ENCODE data around the gene MMD. TPM values are rescaled to one million over a fixed set of nuclear protein-coding genes. Genes with fewer than 3 reads are reported as not detected.

Gene MMD
- total and polyA plus RNA-seq, 3 experiments from 2014 or later: 7.9 to 19.1 (median 16.0) TPM

DNA sequence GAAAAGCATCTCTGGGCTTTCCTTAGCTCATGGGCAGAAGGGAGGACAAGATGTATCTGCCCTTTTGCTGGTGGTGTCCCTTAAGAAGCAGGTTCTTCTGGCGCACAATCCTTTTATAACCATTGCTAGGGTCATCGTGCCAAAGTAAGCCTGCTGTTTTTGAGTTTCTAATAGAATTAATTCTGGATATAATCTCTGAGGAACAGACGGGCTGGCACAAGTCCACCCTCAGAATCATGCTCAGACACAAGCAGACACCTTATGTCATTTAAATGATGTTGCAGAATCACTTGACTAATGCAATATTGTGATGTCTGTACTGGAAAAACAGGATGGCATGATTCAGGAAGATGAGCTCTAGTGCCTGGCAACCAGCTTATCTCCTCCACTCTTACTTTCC lies 18.8 kb upstream of the MMD start:
- Mint-ChIP-seq H3K9me3 (peaks cover 0 to 1% (median 0%) of the 10 kb centered on the region in 5 donors), H3K4me1 (no peaks in the 10 kb centered on the region), H3K27me3 (peaks cover 4 to 9% of the 10 kb centered on the region in 2 donors), H3K27ac (no peak overlapping the region), H3K36me3 (peaks cover 0 to 2% (median 0%) of the 10 kb centered on the region in 3 donors), H3K4me3 (no peak overlapping the region)
- POLR2A ChIA-PET: no interaction called here
- Histone ChIP-seq H3K9me3 (ENCODE audit: low read length) (no peaks in the 10 kb centered on the region), H3K4me3 (ENCODE audit: low read length) (no peak overlapping the region), H3K36me3 (ENCODE audit: insufficient read depth, low read length) (no peaks in the 10 kb centered on the region), H3K27ac (ENCODE audit: low read depth, low read length) (no peak overlapping the region), H3K4me1 (ENCODE audit: insufficient read depth, low read length) (no peaks in the 10 kb centered on the region), H3K27me3 (ENCODE audit: insufficient read depth, low read length, poor library complexity, severe bottlenecking) (no peaks in the 10 kb centered on the region)
- CTCF ChIA-PET: no interaction called here
- DNase-seq: no peak

DNA sequence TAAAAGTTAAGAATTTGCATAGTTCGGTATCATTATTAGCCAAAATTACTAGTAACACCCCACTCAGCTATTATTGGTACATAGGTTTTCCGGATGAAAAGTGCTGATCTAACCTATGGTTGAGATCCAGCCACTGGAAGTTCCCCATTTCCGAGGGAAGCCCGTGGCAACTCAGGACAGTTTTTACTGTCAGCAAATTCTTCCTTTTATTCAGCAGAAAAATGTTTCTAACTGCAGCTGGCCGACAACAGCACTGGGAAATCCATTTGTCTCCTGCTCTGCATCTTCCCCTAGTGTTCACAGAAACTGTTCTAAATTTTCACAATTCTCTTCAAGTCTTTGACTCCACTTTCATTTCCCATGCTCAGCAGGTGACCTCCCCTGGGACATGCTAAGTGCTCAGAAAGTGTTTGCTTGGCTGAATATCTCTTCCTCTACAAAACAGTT lies 15.5 kb upstream of the MMD start:
- no peaks in the 10 kb centered on the region for H3K4me1 ChIP-seq (ENCODE audit: insufficient read depth, low read length)
- Mint-ChIP-seq H3K4me3 (no peak overlapping the region), H3K4me1 (peaks cover 3 to 13% (median 11%) of the 10 kb centered on the region in 3 donors), H3K27ac (peak overlapping the region in 1 of 8 donors; percentile 76), H3K27me3 (peaks cover 10 to 22% of the 10 kb centered on the region in 2 donors), H3K9me3 (peaks cover 0 to 1% (median 0%) of the 10 kb centered on the region in 5 donors), H3K36me3 (peaks cover 0 to 3% (median 0%) of the 10 kb centered on the region in 3 donors)
- H3K36me3 ChIP-seq (ENCODE audit: insufficient read depth, low read length): no peaks in the 10 kb centered on the region
- H3K9me3 ChIP-seq (ENCODE audit: low read length): no peaks in the 10 kb centered on the region
- no peaks in the 10 kb centered on the region for H3K27me3 ChIP-seq (ENCODE audit: insufficient read depth, low read length, poor library complexity, severe bottlenecking)
- H3K4me3 ChIP-seq (ENCODE audit: low read length): no peak overlapping the region
- ChIA-PET CTCF (no interaction called here), POLR2A (no interaction called here)
- DNase-seq: no peak
- H3K27ac ChIP-seq (ENCODE audit: low read depth, low read length): no peak overlapping the region

DNA sequence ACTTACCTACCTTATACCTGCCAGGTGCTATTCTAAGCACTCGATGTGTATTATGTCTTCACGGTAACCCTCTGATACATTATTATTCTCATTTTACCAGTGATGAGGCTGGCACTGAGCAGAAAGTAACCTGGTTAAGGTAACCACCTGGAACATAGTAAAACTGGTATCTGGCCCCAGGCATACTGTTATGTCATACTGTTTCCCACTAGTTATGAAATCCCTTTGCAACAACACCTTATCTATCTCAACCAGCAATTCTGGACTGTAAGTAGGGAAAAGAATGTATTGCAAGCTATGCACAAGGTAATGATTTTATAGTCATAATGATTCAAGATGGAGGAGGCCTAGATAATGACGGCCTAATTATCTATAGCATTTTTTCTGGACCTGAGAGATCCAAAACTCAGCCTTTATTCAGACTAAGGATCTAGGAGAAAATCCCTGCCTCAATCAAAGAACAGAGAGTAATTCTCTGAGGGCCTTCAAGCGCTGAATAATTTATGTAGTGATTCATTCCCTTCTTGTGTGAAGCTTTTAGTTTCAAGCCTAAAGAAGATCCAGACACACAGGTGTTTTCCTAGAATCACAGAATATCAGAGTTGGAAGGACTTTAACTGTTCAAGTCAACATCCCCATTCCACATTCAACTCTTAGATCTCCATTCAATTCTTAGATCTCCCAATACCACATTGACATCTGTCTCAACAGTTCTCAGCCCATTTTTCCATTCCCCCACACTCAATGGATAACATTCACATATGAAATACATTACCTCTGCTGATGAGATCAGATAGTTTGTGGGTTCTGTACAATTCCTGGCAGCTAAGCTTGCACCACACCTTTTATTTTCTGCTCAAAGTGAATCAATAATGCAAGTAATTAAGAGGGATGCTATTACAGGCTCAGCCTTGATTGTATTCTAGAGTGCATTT lies 14.9 kb upstream of the MMD start:
- Mint-ChIP-seq H3K4me1 (peaks cover 5 to 14% (median 12%) of the 10 kb centered on the region in 3 donors), H3K27me3 (peaks cover 10 to 22% of the 10 kb centered on the region in 2 donors), H3K36me3 (peaks cover 0 to 3% (median 0%) of the 10 kb centered on the region in 3 donors), H3K4me3 (no peak overlapping the region), H3K9me3 (peaks cover 0 to 1% (median 0%) of the 10 kb centered on the region in 5 donors), H3K27ac (no peak overlapping the region)
- CTCF ChIA-PET: no interaction called here
- H3K27me3 ChIP-seq (ENCODE audit: insufficient read depth, low read length, poor library complexity, severe bottlenecking): no peaks in the 10 kb centered on the region
- no peak overlapping the region for H3K4me3 ChIP-seq (ENCODE audit: low read length)
- H3K9me3 ChIP-seq (ENCODE audit: low read length): no peaks in the 10 kb centered on the region
- POLR2A ChIA-PET: no interaction called here
- DNase-seq: no peak
- H3K27ac ChIP-seq (ENCODE audit: low read depth, low read length): no peak overlapping the region
- H3K4me1 ChIP-seq (ENCODE audit: insufficient read depth, low read length): no peaks in the 10 kb centered on the region
- no peaks in the 10 kb centered on the region for H3K36me3 ChIP-seq (ENCODE audit: insufficient read depth, low read length)

DNA sequence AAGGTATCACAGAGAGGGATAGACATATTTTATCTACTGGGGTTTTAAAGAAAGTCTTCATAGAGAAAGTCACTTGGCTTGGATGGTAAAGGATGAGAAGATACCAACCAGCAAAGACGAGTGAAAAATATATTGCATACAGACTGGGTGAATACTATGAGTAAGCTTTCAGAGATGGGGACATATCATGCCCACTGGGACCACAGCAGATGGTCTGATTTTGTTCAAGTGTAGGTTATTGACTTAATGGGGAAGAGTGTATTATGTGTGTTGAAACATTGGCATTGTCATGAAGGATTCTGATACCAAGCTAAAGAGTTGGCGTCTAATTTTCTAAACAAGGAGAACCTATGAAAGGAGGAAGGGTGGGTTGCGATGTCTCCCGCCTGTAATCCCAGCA lies 13.8 kb upstream of the MMD start:
- ChIA-PET POLR2A (no interaction called here), CTCF (no interaction called here)
- Mint-ChIP-seq H3K4me1 (peaks cover 5 to 14% (median 12%) of the 10 kb centered on the region in 3 donors), H3K27ac (no peak overlapping the region), H3K9me3 (peaks cover 0 to 1% (median 0%) of the 10 kb centered on the region in 5 donors), H3K27me3 (peaks cover 10 to 27% of the 10 kb centered on the region in 2 donors), H3K4me3 (no peak overlapping the region), H3K36me3 (peaks cover 0 to 3% (median 0%) of the 10 kb centered on the region in 3 donors)
- Histone ChIP-seq H3K4me3 (ENCODE audit: low read length) (no peak overlapping the region), H3K36me3 (ENCODE audit: insufficient read depth, low read length) (no peaks in the 10 kb centered on the region), H3K27ac (ENCODE audit: low read depth, low read length) (no peak overlapping the region), H3K9me3 (ENCODE audit: low read length) (no peaks in the 10 kb centered on the region), H3K4me1 (ENCODE audit: insufficient read depth, low read length) (no peaks in the 10 kb centered on the region), H3K27me3 (ENCODE audit: insufficient read depth, low read length, poor library complexity, severe bottlenecking) (no peaks in the 10 kb centered on the region)
- no peak for DNase-seq

DNA sequence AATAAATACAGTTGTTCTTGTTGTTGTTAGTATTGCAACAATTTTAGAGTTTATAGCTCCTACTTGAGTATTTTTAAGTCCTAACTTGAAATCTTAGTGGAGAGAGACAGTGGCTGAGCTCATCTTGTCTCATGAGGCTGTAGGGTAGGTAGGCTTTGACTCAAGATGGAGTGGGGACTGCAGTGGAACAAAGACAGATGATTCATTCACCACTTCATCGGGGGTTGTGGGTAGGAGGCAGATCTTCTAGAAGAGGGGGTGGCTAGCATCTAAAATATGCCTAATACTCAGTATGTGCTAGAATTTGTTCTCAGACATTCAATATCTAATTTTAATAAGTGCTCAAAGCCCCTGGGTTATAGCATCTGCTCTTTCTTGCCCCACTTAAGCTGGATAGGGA lies 13.1 kb upstream of the MMD start:
- H3K4me3 ChIP-seq (ENCODE audit: low read length): no peak overlapping the region
- no peaks in the 10 kb centered on the region for H3K9me3 ChIP-seq (ENCODE audit: low read length)
- POLR2A ChIA-PET: no interaction called here
- Mint-ChIP-seq H3K27ac (no peak overlapping the region), H3K9me3 (peaks cover 0 to 1% (median 0%) of the 10 kb centered on the region in 5 donors), H3K36me3 (peaks cover 0 to 3% (median 0%) of the 10 kb centered on the region in 3 donors), H3K4me3 (no peak overlapping the region), H3K27me3 (peaks cover 8 to 27% of the 10 kb centered on the region in 2 donors), H3K4me1 (peaks cover 5 to 14% (median 12%) of the 10 kb centered on the region in 3 donors)
- no peak for DNase-seq
- H3K4me1 ChIP-seq (ENCODE audit: insufficient read depth, low read length): no peaks in the 10 kb centered on the region
- no peaks in the 10 kb centered on the region for H3K27me3 ChIP-seq (ENCODE audit: insufficient read depth, low read length, poor library complexity, severe bottlenecking)
- CTCF ChIA-PET: no interaction called here
- no peak overlapping the region for H3K27ac ChIP-seq (ENCODE audit: low read depth, low read length)
- H3K36me3 ChIP-seq (ENCODE audit: insufficient read depth, low read length): no peaks in the 10 kb centered on the region

DNA sequence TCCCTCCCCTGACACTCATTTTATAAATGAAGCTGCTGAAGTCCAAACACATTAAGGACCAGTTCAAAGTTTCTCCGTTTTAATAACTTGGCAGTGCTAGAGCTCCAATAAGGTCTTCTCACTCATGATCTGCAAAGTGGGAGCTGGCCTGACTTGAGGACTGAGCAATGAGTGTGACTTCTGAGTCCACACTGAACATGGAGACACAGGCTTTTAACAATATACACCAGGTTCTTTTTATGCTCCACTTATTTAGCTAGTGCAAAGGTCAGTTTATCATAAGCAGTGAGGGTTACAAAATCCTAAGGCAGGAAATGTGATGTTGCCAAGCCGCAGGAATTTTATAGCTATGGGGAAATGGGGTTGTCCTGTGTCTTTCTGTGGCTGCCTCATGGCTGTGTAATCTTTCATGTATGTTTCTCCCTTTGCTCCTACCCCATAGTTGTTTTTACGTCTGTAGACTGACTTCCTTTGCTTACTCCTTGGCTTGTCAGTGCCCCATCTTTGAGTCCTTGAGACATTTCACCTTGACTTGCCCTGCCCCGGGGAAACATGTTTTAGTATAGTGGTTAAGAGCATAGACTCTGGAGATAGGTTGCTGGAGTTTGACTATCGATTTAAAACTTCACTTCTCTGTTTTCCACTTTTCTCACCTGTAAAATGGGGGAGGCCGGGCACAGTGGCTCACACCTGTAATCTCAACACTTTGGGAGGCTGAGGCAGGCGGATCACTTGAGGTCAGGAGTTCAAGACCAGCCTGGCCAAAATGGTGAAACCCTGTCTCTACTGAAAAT lies 12.2 kb upstream of the MMD start:
- Histone ChIP-seq H3K9me3 (ENCODE audit: low read length) (no peaks in the 10 kb centered on the region), H3K27ac (ENCODE audit: low read depth, low read length) (no peak overlapping the region), H3K27me3 (ENCODE audit: insufficient read depth, low read length, poor library complexity, severe bottlenecking) (no peaks in the 10 kb centered on the region), H3K4me3 (ENCODE audit: low read length) (no peak overlapping the region), H3K36me3 (ENCODE audit: insufficient read depth, low read length) (no peaks in the 10 kb centered on the region), H3K4me1 (ENCODE audit: insufficient read depth, low read length) (no peaks in the 10 kb centered on the region)
- ChIA-PET CTCF (no interaction called here), POLR2A (no interaction called here)
- peaks cover 0 to 3% (median 0%) of the 10 kb centered on the region in 3 donors for H3K36me3 Mint-ChIP-seq
- H3K4me1 Mint-ChIP-seq: peaks cover 5 to 14% (median 12%) of the 10 kb centered on the region in 3 donors
- H3K27ac Mint-ChIP-seq: no peak overlapping the region
- H3K9me3 Mint-ChIP-seq: peaks cover 0 to 1% (median 0%) of the 10 kb centered on the region in 5 donors
- H3K4me3 Mint-ChIP-seq: no peak overlapping the region
- H3K27me3 Mint-ChIP-seq: peaks cover 12 to 27% of the 10 kb centered on the region in 2 donors
- DNase-seq: no peak

DNA sequence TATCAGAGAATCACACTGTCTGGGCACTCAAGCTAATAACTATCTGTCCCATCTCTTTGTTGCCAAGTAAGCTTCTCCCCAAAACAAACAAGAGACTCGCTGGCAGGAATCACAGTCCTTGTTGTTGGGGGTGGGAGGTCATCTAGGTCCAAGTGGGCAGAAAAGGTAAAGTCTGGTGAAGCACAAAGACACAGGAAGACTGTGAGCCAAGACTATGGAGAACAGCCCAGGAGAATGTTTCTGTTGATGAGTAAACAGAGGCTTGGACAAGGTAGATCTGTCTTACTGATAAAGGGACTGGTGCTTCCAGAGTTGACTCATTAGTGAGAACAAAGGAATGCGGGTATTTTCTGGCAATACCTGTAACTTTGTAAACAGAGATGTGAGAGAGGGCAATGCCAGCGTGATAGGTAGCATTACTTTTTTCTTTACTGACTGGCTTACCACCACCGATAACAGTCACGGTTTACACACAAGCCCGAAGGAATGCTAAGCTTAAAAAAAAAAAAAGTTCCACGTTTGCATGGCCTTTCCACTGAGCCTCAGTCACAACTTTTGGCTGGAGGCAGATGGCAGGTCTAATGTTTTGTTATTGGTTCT lies 11.5 kb upstream of the MMD start:
- no peak overlapping the region for H3K27ac Mint-ChIP-seq
- Histone ChIP-seq H3K36me3 (ENCODE audit: insufficient read depth, low read length) (no peaks in the 10 kb centered on the region), H3K27me3 (ENCODE audit: insufficient read depth, low read length, poor library complexity, severe bottlenecking) (no peaks in the 10 kb centered on the region), H3K4me3 (ENCODE audit: low read length) (no peak overlapping the region), H3K9me3 (ENCODE audit: low read length) (no peaks in the 10 kb centered on the region), H3K4me1 (ENCODE audit: insufficient read depth, low read length) (no peaks in the 10 kb centered on the region), H3K27ac (ENCODE audit: low read depth, low read length) (no peak overlapping the region)
- peaks cover 0 to 3% (median 3%) of the 10 kb centered on the region in 3 donors for H3K36me3 Mint-ChIP-seq
- ChIA-PET CTCF (no interaction called here), POLR2A (no interaction called here)
- H3K9me3 Mint-ChIP-seq: no peaks in the 10 kb centered on the region
- H3K27me3 Mint-ChIP-seq: peaks cover 10 to 33% of the 10 kb centered on the region in 2 donors
- DNase-seq: no peak
- H3K4me3 Mint-ChIP-seq: no peak overlapping the region
- H3K4me1 Mint-ChIP-seq: peaks cover 5 to 14% (median 12%) of the 10 kb centered on the region in 3 donors
